ENCODE measurements around the gene MDFIC. TPM values are rescaled to one million over a fixed set of nuclear protein-coding genes. Genes with fewer than 3 reads are reported as not detected.

Gene MDFIC
- total RNA-seq, 1 donor from 2014 or later: 10.1 TPM

DNA sequence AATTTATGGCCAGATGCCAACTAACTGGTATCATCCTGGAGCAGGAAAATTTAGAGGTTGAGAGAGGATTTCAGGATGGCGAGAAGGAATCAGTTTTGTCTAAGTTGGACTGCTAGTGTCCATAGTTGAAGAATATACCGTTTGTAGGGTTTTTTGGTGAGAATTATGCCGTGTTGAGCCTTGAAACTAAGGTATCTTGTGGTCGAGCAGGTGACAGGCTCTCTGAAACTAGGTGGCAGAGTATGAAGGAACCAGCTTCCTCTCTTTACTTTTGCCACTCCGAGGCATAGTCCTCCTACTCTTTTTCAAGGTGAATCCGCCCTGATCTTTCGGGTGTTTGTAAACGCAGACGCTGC lies 9.7 kb downstream of the MDFIC start:
- Mint-ChIP-seq H3K4me1 (no peaks in the 10 kb centered on the region), H3K9me3 (no peaks in the 10 kb centered on the region), H3K27me3 (ENCODE audit: low read depth) (no peaks in the 10 kb centered on the region), H3K27ac (ENCODE audit: unreplicated experiment) (no peak overlapping the region), H3K4me3 (no peak overlapping the region), H3K36me3 (ENCODE audit: low read depth) (no peaks in the 10 kb centered on the region)
- TF ChIP-seq, protein P1, sequence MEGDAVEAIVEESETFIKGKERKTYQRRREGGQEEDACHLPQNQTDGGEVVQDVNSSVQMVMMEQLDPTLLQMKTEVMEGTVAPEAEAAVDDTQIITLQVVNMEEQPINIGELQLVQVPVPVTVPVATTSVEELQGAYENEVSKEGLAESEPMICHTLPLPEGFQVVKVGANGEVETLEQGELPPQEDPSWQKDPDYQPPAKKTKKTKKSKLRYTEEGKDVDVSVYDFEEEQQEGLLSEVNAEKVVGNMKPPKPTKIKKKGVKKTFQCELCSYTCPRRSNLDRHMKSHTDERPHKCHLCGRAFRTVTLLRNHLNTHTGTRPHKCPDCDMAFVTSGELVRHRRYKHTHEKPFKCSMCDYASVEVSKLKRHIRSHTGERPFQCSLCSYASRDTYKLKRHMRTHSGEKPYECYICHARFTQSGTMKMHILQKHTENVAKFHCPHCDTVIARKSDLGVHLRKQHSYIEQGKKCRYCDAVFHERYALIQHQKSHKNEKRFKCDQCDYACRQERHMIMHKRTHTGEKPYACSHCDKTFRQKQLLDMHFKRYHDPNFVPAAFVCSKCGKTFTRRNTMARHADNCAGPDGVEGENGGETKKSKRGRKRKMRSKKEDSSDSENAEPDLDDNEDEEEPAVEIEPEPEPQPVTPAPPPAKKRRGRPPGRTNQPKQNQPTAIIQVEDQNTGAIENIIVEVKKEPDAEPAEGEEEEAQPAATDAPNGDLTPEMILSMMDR (conservative IDR thresholded peaks at IDR 0.05): no peak
- no peak for DNase-seq (ENCODE audit: low read depth, low spot score)

- TF ChIP-seq, protein P1 (conservative IDR thresholded peaks at IDR 0.05): no peak
- Mint-ChIP-seq H3K9me3 (no peaks in the 10 kb centered on the region), H3K4me3 (no peak overlapping the region), H3K27ac (ENCODE audit: unreplicated experiment) (no peak overlapping the region), H3K27me3 (ENCODE audit: low read depth) (no peaks in the 10 kb centered on the region), H3K36me3 (ENCODE audit: low read depth) (no peaks in the 10 kb centered on the region), H3K4me1 (peaks cover 6% of the 10 kb centered on the region)
- no peak for DNase-seq (ENCODE audit: low read depth, low spot score)
Measured at GRCh38 chr7:114932991-114933390, 11.1 kb downstream of the MDFIC start.

DNA sequence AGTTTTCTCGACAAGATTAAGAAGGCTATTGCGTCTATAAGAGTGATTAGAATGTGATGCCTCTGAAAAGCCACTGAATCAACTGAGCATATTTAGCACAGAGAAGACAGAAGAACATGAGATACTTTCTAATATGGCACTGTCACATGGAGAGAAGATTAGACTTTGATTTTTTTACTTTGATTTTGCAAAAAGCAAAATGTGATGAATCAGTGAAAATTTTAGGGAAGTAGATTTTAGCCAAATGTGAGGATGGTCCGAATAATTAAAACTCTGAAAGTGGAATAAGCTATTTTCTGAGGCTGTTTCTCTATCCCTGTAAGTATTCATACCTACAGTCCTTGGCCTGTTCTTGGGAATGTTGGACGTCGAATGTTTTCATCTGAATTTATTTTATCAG lies 11.8 kb downstream of the MDFIC start:
- DNase-seq (ENCODE audit: low read depth, low spot score): no peak
- Mint-ChIP-seq H3K4me3 (no peak overlapping the region), H3K36me3 (ENCODE audit: low read depth) (no peaks in the 10 kb centered on the region), H3K27me3 (ENCODE audit: low read depth) (no peaks in the 10 kb centered on the region), H3K9me3 (no peaks in the 10 kb centered on the region), H3K27ac (ENCODE audit: unreplicated experiment) (no peak overlapping the region), H3K4me1 (peaks cover 6% of the 10 kb centered on the region)
- TF ChIP-seq, protein P1 (conservative IDR thresholded peaks at IDR 0.05): no peak

DNA sequence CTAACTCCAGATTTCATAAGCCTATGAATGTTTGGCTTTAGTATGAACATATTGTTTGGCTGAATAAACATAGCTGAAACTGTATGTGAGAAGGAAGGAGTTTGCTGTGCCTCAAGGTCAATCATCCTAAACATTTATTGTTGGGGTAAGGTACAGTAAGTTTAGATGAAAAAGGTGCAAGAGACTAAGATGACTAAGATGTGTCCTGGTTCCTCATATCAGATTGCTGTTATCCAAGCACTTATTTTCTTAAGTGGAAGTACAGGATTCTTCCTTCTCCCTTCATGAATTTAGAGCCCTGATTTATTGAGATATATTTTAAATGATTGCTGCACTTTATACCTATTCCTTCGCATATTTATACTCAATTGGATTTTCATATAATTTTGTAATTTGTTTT lies 12.2 kb downstream of the MDFIC start:
- Mint-ChIP-seq H3K4me3 (no peak overlapping the region), H3K36me3 (ENCODE audit: low read depth) (no peaks in the 10 kb centered on the region), H3K4me1 (peaks cover 6% of the 10 kb centered on the region), H3K27me3 (ENCODE audit: low read depth) (no peaks in the 10 kb centered on the region), H3K27ac (ENCODE audit: unreplicated experiment) (no peak overlapping the region), H3K9me3 (no peaks in the 10 kb centered on the region)
- no peak for DNase-seq (ENCODE audit: low read depth, low spot score)
- TF ChIP-seq, protein P1 (conservative IDR thresholded peaks at IDR 0.05): no peak

- DNase-seq (ENCODE audit: low read depth, low spot score): no peak
- H3K27me3 Mint-ChIP-seq (ENCODE audit: low read depth): no peaks in the 10 kb centered on the region
- H3K9me3 Mint-ChIP-seq: no peaks in the 10 kb centered on the region
- H3K4me3 Mint-ChIP-seq: no peak overlapping the region
- TF ChIP-seq, protein P1 (conservative IDR thresholded peaks at IDR 0.05): no peak
- no peaks in the 10 kb centered on the region for H3K36me3 Mint-ChIP-seq (ENCODE audit: low read depth)
- H3K27ac Mint-ChIP-seq (ENCODE audit: unreplicated experiment): no peak overlapping the region
- peaks cover 6% of the 10 kb centered on the region for H3K4me1 Mint-ChIP-seq
Measured at GRCh38 chr7:114934713-114935112, 12.8 kb downstream of the MDFIC start.

- Mint-ChIP-seq H3K27me3 (ENCODE audit: low read depth) (no peaks in the 10 kb centered on the region), H3K4me3 (no peak overlapping the region), H3K27ac (ENCODE audit: unreplicated experiment) (no peak overlapping the region), H3K9me3 (peaks cover 2% of the 10 kb centered on the region), H3K36me3 (ENCODE audit: low read depth) (no peaks in the 10 kb centered on the region), H3K4me1 (peaks cover 6% of the 10 kb centered on the region)
- no peak for DNase-seq (ENCODE audit: low read depth, low spot score)
- TF ChIP-seq, protein P1 (conservative IDR thresholded peaks at IDR 0.05): no peak
Measured at GRCh38 chr7:114936471-114936870, 14.6 kb downstream of the MDFIC start.
